HUES6 (cell line): Measurements from ENCODE around the gene SNX3.

Experiments
- H3K27ac ChIP-seq: 2 replicates; pipeline ENCODE4 v1.7.0; 2013; ENCODE audit warnings: low read depth, mild to moderate bottlenecking, low read length, inconsistent platforms
- H3K27me3 ChIP-seq: 2 replicates; pipeline ENCODE4 v1.6.1; 2013; ENCODE audit warnings: low read length; ENCODE audit not compliant: control insufficient read depth, insufficient read depth
- H3K36me3 ChIP-seq: 2 replicates; pipeline ENCODE4 v1.6.1; 2013; ENCODE audit warnings: low read length; ENCODE audit not compliant: control insufficient read depth, insufficient read depth
- H3K4me1 ChIP-seq: 2 replicates; pipeline ENCODE4 v1.6.1; 2013; ENCODE audit warnings: low read length; ENCODE audit not compliant: control insufficient read depth, insufficient read depth
- H3K4me3 ChIP-seq: 2 replicates; pipeline ENCODE4 v1.5.1; 2013; ENCODE audit warnings: low read depth, low read length
- H3K9ac ChIP-seq: one replicate; pipeline ENCODE4 v1.6.1; 2013; ENCODE audit warnings: mild to moderate bottlenecking, low read length
- H3K9me3 ChIP-seq: 2 replicates; pipeline ENCODE4 v1.6.1; 2013; ENCODE audit warnings: low read depth, low read length; ENCODE audit not compliant: control insufficient read depth, insufficient read depth

SNX3 gene

DNA sequence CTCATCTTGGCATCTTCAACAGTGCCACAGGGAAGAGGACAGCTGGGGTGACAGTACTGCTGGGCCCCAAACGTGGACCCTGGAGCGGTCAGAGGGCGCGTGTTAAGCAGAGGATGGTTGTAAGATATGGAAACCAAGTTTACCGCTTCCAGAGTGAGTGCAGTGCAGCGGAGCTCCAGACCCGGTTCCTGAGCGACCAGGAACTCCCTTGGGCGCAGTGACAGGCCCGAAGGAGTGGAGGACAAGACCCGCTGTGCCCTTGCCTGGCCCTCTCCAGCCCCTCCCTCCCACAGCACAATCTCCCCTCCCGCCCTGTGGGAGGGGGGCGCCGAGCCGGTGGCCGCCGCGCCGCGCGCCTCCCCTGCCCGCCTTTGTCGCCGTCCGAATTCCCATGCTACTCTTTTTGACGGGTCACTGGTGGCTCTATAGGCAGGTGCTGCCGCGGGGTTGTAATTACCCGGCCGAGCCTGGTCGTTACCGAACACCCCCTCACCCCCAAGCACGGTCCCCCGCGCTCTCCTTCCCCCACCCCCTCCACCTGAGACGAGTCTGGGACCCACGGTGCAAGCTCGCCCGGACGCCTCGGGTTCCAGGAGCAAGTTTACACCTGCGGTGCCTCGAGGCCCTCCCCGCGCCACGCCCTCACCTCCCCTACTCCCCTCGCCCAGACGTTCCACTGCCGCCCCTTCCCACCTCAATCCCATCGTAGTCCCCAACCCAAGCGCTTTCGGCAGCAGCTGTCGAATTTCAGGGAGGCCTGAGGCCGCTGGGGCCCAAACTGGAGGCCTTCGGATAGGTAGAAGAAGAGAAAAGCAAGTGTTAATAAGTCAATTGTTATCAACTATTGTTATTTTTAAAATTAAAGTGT is 91.1 kb downstream of the SNX3 start:
- no peak overlapping the region for H3K9ac ChIP-seq
- H3K4me1 ChIP-seq: peaks cover 50% of the 10 kb centered on the region
- H3K27ac ChIP-seq: no peak overlapping the region
- H3K27me3 ChIP-seq: peaks cover 100% of the 10 kb centered on the region
- H3K9me3 ChIP-seq: no peaks in the 10 kb centered on the region
- H3K36me3 ChIP-seq: no peaks in the 10 kb centered on the region
- peak overlapping the region; percentile 54 for H3K4me3 ChIP-seq

DNA sequence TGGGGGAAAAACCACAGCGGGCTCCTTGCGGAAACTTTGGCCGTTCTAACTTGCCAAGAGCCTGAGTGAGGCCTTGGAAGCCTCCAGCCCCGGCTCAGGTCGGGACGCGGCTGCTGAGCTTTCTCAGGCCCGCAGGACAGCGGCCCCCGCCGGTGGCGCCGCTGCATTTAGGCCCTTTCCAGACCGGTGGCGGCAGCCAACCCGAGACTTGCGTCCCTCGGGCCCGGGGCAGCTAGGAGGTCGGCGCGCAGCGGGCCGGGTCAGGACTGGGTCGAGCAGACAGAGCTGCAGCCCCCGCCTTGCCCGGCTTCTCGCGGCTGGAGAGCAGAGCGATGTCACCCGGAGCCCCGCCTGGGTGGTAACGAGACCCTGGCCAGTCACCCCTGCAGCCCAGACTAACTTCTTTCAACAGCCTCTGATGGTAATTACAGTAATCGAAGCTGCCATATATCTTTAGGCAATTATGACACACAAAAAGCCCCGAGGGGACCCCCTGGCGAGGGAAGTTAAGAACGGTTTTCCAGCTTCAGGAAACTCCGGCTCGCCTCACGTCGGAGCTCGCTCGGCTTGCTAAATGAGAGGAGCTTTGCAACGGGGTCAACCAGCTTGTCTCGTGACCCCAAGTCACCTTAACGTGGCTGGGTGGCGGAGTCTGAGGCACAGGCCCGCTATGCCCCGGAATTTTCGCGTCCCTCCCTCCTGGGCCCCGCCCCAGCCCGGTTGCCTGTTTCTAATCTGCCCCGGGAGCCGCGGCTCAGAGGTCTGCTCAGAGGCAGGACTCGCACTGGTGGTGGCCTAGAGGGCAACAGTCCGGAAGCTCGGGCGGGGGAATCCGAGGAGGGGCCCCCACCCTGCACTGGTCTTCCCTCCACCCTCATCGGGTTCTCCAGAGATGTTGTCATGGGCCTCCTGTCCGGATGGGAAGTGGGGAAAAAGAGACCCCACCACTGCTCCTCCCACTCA is 92.1 kb downstream of the SNX3 start:
- no peak overlapping the region for H3K9ac ChIP-seq
- peaks cover 100% of the 10 kb centered on the region for H3K27me3 ChIP-seq
- H3K4me3 ChIP-seq: peak overlapping the region; percentile 54

DNA sequence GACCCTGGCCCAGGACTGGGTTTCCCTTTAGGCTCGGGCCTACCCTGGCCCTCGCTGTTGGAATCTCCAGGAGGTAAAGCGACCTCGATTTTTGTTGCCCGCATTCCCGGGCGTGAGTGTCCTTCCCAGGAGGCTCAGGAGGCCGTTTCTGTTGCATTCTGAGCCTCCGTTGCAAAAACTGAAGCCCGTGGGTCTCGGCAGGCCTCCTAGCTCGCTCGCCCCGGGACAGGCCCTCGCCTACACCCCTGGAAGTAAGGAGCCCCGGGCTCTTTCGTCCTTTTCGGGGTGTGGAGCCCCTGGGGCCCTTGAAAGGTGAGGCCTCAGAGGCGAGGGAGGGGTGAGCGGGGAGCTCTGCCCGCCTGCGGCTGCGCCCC is 92.8 kb downstream of the SNX3 start:
- H3K36me3 ChIP-seq: no peaks in the 10 kb centered on the region
- no peaks in the 10 kb centered on the region for H3K9me3 ChIP-seq
- H3K27ac ChIP-seq: no peak overlapping the region
- H3K9ac ChIP-seq: no peak overlapping the region
- H3K4me3 ChIP-seq: peak overlapping the region; percentile 54
- peaks cover 100% of the 10 kb centered on the region for H3K27me3 ChIP-seq
- H3K4me1 ChIP-seq: peaks cover 59% of the 10 kb centered on the region

More for the DNA sequence above, 92.1 kb downstream of the SNX3 start:
- peaks cover 55% of the 10 kb centered on the region for H3K4me1 ChIP-seq
- no peaks in the 10 kb centered on the region for H3K36me3 ChIP-seq
- no peak overlapping the region for H3K27ac ChIP-seq
- no peaks in the 10 kb centered on the region for H3K9me3 ChIP-seq

GRCh38 chr6:108167449-108168089 is 93.3 kb downstream of the SNX3 start:
- Histone ChIP-seq H3K4me1 (peaks cover 59% of the 10 kb centered on the region), H3K4me3 (peak overlapping the region; percentile 54), H3K9ac (no peak overlapping the region)

GRCh38 chr6:108166664-108167448 is 94.0 kb downstream of the SNX3 start:
- no peak overlapping the region for H3K9ac ChIP-seq

More at GRCh38 chr6:108167449-108168089, 93.3 kb downstream of the SNX3 start:
- peaks cover 100% of the 10 kb centered on the region for H3K27me3 ChIP-seq
- no peaks in the 10 kb centered on the region for H3K9me3 ChIP-seq
- no peaks in the 10 kb centered on the region for H3K36me3 ChIP-seq
- H3K27ac ChIP-seq: no peak overlapping the region

GRCh38 chr6:108165714-108166663 is 94.9 kb downstream of the SNX3 start, which contains the start of gene NR2E1:
Gene NR2E1, plus strand, starts transcription at chr6:108166022. Its CDS starts 744 bp downstream, at chr6:108166766.
- Histone ChIP-seq H3K9me3 (no peaks in the 10 kb centered on the region), H3K27me3 (peaks cover 100% of the 10 kb centered on the region), H3K27ac (no peak within 1 kb of the TSS), H3K9ac (no peak within 1 kb of the TSS), H3K4me1 (peaks cover 52% of the 10 kb centered on the region), H3K4me3 (peak within 1 kb of the TSS; percentile 54), H3K36me3 (no peaks in the 10 kb centered on the region)

More at GRCh38 chr6:108166664-108167448, 94.0 kb downstream of the SNX3 start:
- Histone ChIP-seq H3K9me3 (no peaks in the 10 kb centered on the region), H3K4me1 (peaks cover 59% of the 10 kb centered on the region), H3K27ac (no peak overlapping the region), H3K36me3 (no peaks in the 10 kb centered on the region), H3K4me3 (peak overlapping the region; percentile 54), H3K27me3 (peaks cover 100% of the 10 kb centered on the region)

GRCh38 chr6:108164815-108165706 is 95.8 kb downstream of the SNX3 start:
- peak overlapping the region; percentile 54 for H3K4me3 ChIP-seq
- peaks cover 51% of the 10 kb centered on the region for H3K4me1 ChIP-seq

DNA sequence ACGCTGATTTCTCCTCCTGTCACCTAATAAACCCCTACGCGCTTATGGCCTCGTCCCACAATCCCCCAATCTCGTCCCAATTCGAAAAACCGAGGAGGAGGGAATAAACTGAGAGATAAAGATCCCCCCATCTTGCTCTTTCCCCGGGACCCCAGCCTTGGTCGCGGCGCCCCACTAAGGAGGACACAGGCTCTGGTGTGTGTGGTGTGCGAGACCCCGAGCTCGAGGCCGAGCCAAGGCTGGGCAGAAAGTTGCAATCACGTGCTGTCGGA is 96.4 kb downstream of the SNX3 start:
- H3K36me3 ChIP-seq: no peaks in the 10 kb centered on the region
- H3K9me3 ChIP-seq: no peaks in the 10 kb centered on the region
- H3K27me3 ChIP-seq: peaks cover 100% of the 10 kb centered on the region
- H3K27ac ChIP-seq: no peak overlapping the region
- H3K9ac ChIP-seq: no peak overlapping the region
- H3K4me1 ChIP-seq: peaks cover 50% of the 10 kb centered on the region
- H3K4me3 ChIP-seq: peak overlapping the region; percentile 54

More at GRCh38 chr6:108164815-108165706, 95.8 kb downstream of the SNX3 start:
- Histone ChIP-seq H3K9ac (no peak overlapping the region), H3K36me3 (no peaks in the 10 kb centered on the region), H3K9me3 (no peaks in the 10 kb centered on the region), H3K27ac (no peak overlapping the region), H3K27me3 (peaks cover 100% of the 10 kb centered on the region)
